HG03354 (cell line): ENCODE data around the gene ENOX2.
"Not testable (repeated sequence)": the region's sequence is repeated elsewhere in the genome, so short reads cannot be mapped to it uniquely, and the experiment has no call there.

Experiments used
- ATAC-seq: cut with Tn5 transposase; IDR thresholded peaks from one replicate; pipeline ENCODE4 v1.9.1; 2021; ENCODE audit warnings: mild to moderate bottlenecking; ENCODE audit not compliant: unreplicated experiment, poor library complexity, severe bottlenecking

ENOX2 gene

GRCh38 chrX:130715299-130715698, 187.7 kb downstream of the ENOX2 start:
- no peak for ATAC-seq

- no peak for ATAC-seq
Measured at GRCh38 chrX:130714665-130715064, 188.3 kb downstream of the ENOX2 start.

- ATAC-seq, result no peak
Measured at GRCh38 chrX:130714135-130714534, 188.9 kb downstream of the ENOX2 start.

DNA sequence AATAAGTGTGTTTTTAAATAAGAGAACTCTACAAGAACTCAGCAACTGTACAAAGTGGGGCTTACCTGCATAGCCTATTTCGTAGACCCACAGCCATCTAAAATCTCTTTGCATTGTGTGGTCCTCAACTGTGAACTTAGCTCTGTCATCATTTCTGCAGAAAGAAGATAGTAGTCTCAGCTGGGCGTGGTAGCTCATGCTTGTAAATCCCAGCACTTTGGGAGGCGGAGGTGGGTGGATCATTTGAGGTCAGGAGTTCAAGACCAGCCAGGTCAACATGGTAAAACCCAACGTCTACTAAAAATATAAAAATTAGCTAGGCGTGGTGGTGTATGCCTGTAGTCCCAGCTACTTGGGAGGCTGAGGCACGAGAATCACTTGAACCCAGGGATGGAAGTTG, 193.8 kb downstream of the ENOX2 start:
- ATAC-seq, result not testable (repeated sequence)

GRCh38 chrX:130705591-130705990, 197.4 kb downstream of the ENOX2 start:
- no peak for ATAC-seq

DNA sequence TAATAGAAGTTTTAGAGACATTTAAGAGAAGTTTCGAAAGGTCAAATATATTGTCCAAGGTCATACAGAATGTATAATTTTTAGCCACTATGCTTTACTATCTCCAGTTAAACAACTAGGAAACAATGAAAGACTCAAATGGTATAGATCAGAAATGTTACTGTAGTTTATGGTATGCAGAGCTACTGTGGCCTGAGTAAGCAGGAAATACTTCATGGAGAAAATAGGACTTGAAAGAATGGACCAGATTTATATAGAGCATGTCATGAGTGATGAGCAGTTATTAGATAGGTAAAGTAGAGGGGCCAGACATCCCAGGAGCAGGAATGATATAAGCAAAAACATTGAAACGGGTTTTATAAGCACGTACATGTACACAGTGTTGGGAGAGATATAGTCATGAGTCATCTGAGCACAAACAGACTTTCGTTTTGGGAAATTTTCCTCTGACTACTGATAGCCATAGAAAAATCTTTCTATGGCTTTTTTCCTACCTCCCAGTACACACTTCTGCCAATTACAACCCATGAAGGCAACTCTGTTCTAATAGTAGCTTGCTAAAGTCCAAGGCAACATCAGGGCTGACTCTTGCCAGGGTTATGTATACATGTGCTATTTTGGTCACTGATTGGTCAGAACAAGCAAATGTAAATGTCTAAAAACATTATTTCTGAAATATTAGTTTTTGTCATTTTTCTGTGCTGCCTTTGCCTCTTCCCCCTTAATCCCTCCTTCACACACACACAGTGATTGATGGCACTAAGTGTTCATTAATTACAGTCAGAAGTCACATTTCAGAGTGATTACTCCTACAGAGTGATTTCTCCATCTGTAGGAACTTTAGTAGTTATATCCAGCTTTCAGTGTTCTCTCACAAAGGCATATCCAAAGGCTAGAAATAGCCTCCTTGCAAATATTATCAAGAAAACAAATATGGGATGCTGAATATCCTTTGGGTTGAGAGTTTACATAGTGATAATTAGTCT, 198.7 kb downstream of the ENOX2 start:
- no peak for ATAC-seq

GRCh38 chrX:130702867-130703707, 199.9 kb downstream of the ENOX2 start:
- ATAC-seq, result no peak

GRCh38 chrX:130700629-130701028, 202.4 kb downstream of the ENOX2 start:
- no peak for ATAC-seq

GRCh38 chrX:130699618-130700017, 203.4 kb downstream of the ENOX2 start:
- ATAC-seq, result no peak

DNA sequence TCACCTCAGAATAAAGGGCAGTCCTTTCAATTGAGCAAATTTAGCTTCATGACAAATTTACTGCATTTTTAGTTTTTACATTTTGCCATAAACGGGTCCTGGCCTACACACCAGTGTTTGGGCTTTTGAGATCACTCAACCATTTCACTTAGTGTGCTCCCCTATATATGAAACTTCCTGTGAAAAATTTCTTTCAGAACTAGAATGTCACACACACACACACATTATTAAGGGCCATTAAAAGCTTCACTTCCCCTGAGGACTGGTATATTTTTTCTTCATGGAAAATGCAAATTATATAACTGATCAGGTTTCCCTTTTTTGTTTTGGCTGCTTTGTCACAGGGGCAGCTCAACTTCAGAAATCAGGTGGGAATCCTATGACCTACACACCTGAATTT, 206.5 kb downstream of the ENOX2 start:
- no peak for ATAC-seq

DNA sequence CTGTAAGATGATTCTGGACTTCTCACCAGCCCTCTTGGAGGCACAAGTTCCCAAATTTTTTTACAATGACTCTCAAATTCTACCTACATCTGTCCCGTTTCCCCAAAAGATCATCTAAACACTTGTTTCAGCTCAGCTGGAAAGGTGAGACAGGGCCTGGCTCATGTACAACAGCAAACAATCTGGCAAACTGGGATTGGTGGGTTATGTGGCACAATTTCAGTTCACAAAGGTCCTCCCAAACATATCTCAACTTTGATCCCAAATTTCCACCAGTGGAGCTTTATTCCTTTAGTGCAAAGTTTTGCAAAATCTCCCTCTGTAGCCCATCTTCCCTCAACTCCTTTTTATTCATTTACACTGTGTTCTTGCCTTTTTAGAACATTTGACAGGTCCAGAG, 207.1 kb downstream of the ENOX2 start:
- ATAC-seq, result no peak

DNA sequence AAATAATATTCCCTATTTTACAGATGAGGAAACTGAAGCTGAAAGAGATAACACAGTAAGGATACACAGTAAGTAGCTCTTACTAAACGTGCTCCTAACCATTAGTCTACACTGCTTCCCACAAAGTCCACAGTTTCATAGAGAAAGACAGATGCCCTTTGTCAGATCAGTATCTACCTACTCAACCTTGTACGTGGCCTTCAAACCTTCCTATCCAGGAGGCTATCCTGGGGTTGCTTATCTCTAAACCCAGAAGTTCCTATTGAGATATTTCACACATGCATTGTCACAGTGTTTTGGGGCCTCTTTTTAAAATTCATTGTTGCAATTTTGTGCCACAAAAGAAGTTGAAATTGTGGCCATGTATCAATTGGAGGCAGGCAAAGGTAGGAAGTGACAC, 208.0 kb downstream of the ENOX2 start:
- no peak for ATAC-seq

GRCh38 chrX:130691576-130691975, 211.4 kb downstream of the ENOX2 start:
- ATAC-seq, result no peak

DNA sequence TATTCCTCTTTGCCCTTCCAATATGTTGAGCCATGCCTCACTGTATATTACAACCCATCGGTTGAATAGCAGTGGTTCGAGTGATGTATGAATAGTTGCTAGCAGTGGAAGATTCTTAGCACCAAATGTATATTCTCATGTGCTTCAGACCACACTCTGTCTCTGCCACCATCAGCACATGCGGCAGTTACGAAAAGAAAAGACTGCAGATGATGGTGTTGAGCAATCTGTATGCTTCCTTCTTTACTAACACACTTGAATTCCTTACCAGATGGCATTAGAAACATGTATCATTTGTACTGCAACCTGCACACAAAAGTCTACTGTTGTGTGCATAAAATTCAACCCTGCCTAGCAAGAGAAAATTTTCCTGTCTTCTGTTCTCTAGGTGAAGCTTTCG, 214.6 kb downstream of the ENOX2 start:
- no peak for ATAC-seq

DNA sequence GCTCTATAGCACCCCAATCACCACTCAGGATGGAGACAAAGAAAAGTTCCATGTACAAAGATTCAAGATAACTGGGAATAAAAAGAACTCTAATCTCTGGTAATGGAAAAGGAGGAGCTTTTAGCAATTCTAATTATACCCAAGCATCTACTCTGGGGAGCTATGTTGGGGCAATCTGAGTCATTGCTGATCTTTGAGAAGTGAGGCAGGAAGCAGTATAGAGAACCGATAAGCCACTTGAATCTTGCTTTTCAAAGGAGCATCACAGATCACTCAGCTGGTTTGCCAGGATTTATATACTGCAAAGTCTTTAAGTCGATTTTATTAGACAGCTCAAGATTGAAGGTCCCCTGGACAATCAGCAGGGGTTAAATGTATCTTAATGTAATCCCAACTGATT, 220.0 kb downstream of the ENOX2 start:
- no peak for ATAC-seq

DNA sequence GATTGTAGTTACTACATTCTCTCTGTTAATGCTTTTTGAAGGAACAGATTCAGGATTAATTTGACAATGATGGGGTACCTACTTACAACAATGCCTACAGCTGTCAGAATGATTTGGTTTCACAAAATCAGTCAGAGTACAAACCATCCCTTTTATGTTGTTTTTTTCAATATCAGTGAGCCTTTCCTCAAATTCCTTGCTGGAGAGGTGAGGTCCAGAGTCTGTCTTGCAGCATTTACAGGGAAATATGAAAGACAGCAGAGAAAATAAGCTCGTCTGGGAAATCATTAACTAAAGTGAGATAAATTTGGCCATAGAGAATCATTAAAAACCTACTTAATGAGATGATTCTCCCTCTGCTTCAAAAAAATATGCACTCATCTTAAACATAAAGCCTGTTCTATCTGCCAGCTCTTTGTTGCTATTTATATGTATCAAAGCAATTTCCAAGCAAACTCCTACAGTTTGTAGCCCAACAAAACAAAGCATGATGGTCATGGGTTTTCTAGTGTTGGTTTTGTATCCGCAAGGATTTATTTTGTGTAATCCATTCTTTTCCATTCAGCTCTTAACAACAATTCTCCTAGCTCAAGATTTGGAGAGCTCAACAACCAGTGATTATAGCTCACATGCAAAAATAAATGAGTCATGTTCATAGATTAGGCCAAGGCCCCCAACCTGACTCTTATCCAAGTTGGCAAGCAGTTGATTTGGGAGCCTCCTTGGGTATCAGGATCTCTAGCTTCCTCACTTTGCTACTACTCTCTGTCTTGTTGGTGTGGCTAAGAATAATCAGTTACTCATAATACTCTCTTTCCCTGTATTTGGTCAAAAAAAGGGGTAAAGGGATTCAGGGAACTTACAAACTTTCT, 222.6 kb downstream of the ENOX2 start:
- ATAC-seq, result no peak

DNA sequence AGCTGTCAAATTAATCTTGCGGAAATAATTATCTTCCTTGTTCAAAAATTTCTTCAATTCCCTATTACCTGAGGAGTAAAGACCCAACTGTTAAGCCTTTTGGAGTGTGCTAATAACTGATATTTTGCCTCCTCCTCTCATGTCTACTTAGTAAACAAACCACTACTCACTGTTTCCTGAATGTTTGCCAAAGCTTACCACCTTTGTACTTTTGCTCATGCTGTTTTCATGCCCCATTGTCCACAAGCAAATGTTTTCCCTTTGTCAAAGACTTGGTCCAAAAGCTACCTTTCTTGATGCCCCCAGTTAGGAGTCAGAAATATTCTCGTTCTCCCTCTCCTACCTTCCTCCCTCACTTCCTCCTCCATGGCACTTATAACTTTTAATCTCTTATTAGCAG, 226.1 kb downstream of the ENOX2 start:
- no peak for ATAC-seq

DNA sequence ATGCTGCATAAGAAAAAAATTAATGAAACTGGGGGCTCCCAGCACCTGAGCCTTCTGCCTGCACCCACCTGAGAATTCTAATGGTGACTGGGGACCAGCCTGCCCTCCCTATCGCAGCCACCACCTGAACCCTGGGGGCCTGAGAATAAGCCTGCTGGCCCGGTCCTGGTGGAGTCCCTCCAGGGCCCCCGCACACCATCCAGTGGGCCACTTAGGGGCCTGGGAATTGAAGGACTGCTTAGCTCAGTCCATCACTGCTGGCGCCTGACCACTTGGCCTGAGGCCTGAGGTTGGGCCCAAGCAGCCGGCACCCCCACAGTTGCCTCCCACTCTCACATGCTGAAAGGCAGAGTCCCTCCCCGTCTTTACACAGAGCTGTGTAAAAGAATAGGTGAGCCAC, 230.8 kb downstream of the ENOX2 start:
- no peak for ATAC-seq

GRCh38 chrX:130669233-130669632, 233.8 kb downstream of the ENOX2 start:
- ATAC-seq, result no peak

- ATAC-seq, result no peak
Measured at GRCh38 chrX:130665263-130665662, 237.7 kb downstream of the ENOX2 start.
